Measurements from ENCODE around the gene TGFA. TPM values are rescaled to one million over a fixed set of nuclear protein-coding genes. Genes with fewer than 3 reads are reported as not detected.

TGFA gene
- total RNA-seq, 1 donor from 2014 or later, result 1.4 TPM

- H3K27ac Mint-ChIP-seq (ENCODE audit: unreplicated experiment), result no peak overlapping the region
- peaks cover 26% of the 10 kb centered on the region for H3K27me3 Mint-ChIP-seq (ENCODE audit: low read depth, unreplicated experiment)
- peaks cover 10% of the 10 kb centered on the region for H3K4me1 Mint-ChIP-seq (ENCODE audit: low read depth, unreplicated experiment)
- Histone ChIP-seq H3K4me1 (ENCODE audit: insufficient read depth, low read length) (peaks cover 6% of the 10 kb centered on the region), H2AFZ (ENCODE audit: low read depth, low read length) (peak overlapping the region; percentile 75), H3K79me2 (ENCODE audit: insufficient read depth, low read length) (no peaks in the 10 kb centered on the region), H4K20me1 (ENCODE audit: insufficient read depth, low read length) (no peaks in the 10 kb centered on the region), H3K9ac (ENCODE audit: low read length) (peak overlapping the region; percentile 38), H3K27ac (ENCODE audit: low read depth, low read length) (no peak overlapping the region), H3K4me3 (ENCODE audit: insufficient read depth, low read depth, low read length) (peak overlapping the region; percentile 48), H3K9me3 (ENCODE audit: insufficient read depth, low read depth, low read length) (no peaks in the 10 kb centered on the region), H3K36me3 (ENCODE audit: insufficient read depth, low read length) (no peaks in the 10 kb centered on the region), H3K27me3 (ENCODE audit: insufficient read depth, low read length) (peaks cover 47% of the 10 kb centered on the region), H3K4me2 (ENCODE audit: low read length) (peak overlapping the region; percentile 90)
- no peak for DNase-seq (ENCODE audit: low read depth)
- H3K9me3 Mint-ChIP-seq (ENCODE audit: unreplicated experiment), result no peaks in the 10 kb centered on the region
- peak overlapping the region; percentile 81 for H3K4me3 Mint-ChIP-seq (ENCODE audit: unreplicated experiment)
- FAIRE-seq, result no peak
- no peaks in the 10 kb centered on the region for H3K36me3 Mint-ChIP-seq (ENCODE audit: low read depth, unreplicated experiment)
- TF ChIP-seq EZH2 (IDR thresholded peaks at IDR 0.05; ENCODE audit: insufficient read depth, low read length) (peak; percentile 80), CTCF (IDR thresholded peaks at IDR 0.05; ENCODE audit: insufficient read depth, low read depth, low read length) (no peak)
Measured at GRCh38 chr2:70553334-70553583, 367 bp downstream of the TGFA start.

- TF ChIP-seq EZH2 (IDR thresholded peaks at IDR 0.05; ENCODE audit: insufficient read depth, low read length) (peak; percentile 90), CTCF (IDR thresholded peaks at IDR 0.05; ENCODE audit: insufficient read depth, low read depth, low read length) (no peak)
- Histone ChIP-seq H3K4me3 (ENCODE audit: insufficient read depth, low read depth, low read length) (peak overlapping the region; percentile 48), H3K9me3 (ENCODE audit: insufficient read depth, low read depth, low read length) (no peaks in the 10 kb centered on the region), H3K9ac (ENCODE audit: low read length) (peak overlapping the region; percentile 15), H3K79me2 (ENCODE audit: insufficient read depth, low read length) (no peaks in the 10 kb centered on the region), H2AFZ (ENCODE audit: low read depth, low read length) (peak overlapping the region; percentile 75), H3K4me2 (ENCODE audit: low read length) (peak overlapping the region; percentile 90), H3K36me3 (ENCODE audit: insufficient read depth, low read length) (no peaks in the 10 kb centered on the region), H4K20me1 (ENCODE audit: insufficient read depth, low read length) (no peaks in the 10 kb centered on the region), H3K27ac (ENCODE audit: low read depth, low read length) (no peak overlapping the region), H3K4me1 (ENCODE audit: insufficient read depth, low read length) (peaks cover 6% of the 10 kb centered on the region), H3K27me3 (ENCODE audit: insufficient read depth, low read length) (peaks cover 49% of the 10 kb centered on the region)
- no peaks in the 10 kb centered on the region for H3K36me3 Mint-ChIP-seq (ENCODE audit: low read depth, unreplicated experiment)
- peak overlapping the region; percentile 81 for H3K4me3 Mint-ChIP-seq (ENCODE audit: unreplicated experiment)
- FAIRE-seq, result no peak
- H3K9me3 Mint-ChIP-seq (ENCODE audit: unreplicated experiment), result no peaks in the 10 kb centered on the region
- DNase-seq (ENCODE audit: low read depth), result no peak
- no peak overlapping the region for H3K27ac Mint-ChIP-seq (ENCODE audit: unreplicated experiment)
- H3K4me1 Mint-ChIP-seq (ENCODE audit: low read depth, unreplicated experiment), result peaks cover 10% of the 10 kb centered on the region
- H3K27me3 Mint-ChIP-seq (ENCODE audit: low read depth, unreplicated experiment), result peaks cover 25% of the 10 kb centered on the region
Measured at GRCh38 chr2:70552501-70553333, 909 bp downstream of the TGFA start.

GRCh38 chr2:70551167-70551566 is 2.5 kb downstream of the TGFA start:
- Histone ChIP-seq H3K4me2 (ENCODE audit: low read length) (no peak overlapping the region), H3K9me3 (ENCODE audit: insufficient read depth, low read depth, low read length) (no peaks in the 10 kb centered on the region), H3K4me1 (ENCODE audit: insufficient read depth, low read length) (peaks cover 6% of the 10 kb centered on the region), H3K27me3 (ENCODE audit: insufficient read depth, low read length) (peaks cover 44% of the 10 kb centered on the region), H2AFZ (ENCODE audit: low read depth, low read length) (no peak overlapping the region), H3K9ac (ENCODE audit: low read length) (no peak overlapping the region), H3K4me3 (ENCODE audit: insufficient read depth, low read depth, low read length) (no peak overlapping the region), H3K79me2 (ENCODE audit: insufficient read depth, low read length) (no peaks in the 10 kb centered on the region), H3K36me3 (ENCODE audit: insufficient read depth, low read length) (no peaks in the 10 kb centered on the region), H4K20me1 (ENCODE audit: insufficient read depth, low read length) (no peaks in the 10 kb centered on the region), H3K27ac (ENCODE audit: low read depth, low read length) (no peak overlapping the region)
- no peaks in the 10 kb centered on the region for H3K9me3 Mint-ChIP-seq (ENCODE audit: unreplicated experiment)
- DNase-seq (ENCODE audit: low read depth), result no peak
- no peak for FAIRE-seq
- peaks cover 23% of the 10 kb centered on the region for H3K27me3 Mint-ChIP-seq (ENCODE audit: low read depth, unreplicated experiment)
- TF ChIP-seq EZH2 (IDR thresholded peaks at IDR 0.05; ENCODE audit: insufficient read depth, low read length) (no peak), CTCF (IDR thresholded peaks at IDR 0.05; ENCODE audit: insufficient read depth, low read depth, low read length) (no peak)
- peaks cover 5% of the 10 kb centered on the region for H3K4me1 Mint-ChIP-seq (ENCODE audit: low read depth, unreplicated experiment)
- no peaks in the 10 kb centered on the region for H3K36me3 Mint-ChIP-seq (ENCODE audit: low read depth, unreplicated experiment)
- no peak overlapping the region for H3K4me3 Mint-ChIP-seq (ENCODE audit: unreplicated experiment)
- no peak overlapping the region for H3K27ac Mint-ChIP-seq (ENCODE audit: unreplicated experiment)

Data from astrocyte (in vitro differentiated cells and primary cell).